ENCODE results near the gene POC1B.

Gene POC1B

DNA sequence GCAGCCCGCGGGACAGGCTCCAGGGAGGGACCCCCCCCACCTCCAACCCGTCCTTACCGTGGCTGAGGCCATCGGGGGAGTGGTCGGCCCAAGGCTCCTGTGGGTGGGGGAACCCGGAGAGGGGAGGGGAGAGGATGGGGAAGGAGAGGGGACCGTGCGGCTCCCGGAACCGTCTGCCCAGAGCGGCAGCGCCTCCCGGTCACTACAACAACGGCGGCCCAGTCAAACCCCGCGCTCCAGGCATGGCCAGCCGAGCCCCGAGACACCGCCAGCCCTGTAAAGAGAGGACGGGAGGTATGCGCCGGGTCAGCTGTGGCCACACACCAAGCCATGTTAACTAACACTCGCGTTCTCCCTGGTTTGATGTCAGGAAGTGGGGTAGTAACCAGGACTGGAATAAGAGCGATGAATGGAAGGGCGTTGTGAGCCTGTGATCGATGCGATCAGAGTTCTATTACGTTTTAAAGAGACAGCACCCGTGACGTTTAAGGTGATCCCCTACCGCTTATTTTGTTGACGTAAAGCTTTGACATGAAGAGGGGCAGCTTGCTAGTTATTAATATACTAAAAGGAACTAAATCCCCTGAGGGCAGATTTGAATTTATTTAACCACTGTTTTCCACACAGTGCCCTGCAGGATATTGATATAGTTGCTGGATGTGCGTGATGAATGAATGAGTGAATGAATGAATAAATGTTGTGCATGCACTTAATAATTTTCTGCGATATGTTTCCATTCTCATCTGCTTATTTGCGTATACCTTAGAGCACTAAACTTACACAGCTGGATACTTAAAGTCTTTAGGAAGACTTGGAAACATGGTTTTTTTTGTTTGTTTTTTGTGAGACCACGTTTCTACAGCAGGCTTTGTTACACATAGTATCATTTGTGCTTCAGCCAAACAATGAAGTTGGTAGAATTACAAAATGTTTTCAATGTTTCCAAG, at the start of gene POC1B:
Gene POC1B, minus strand, starts transcription at position 224 of the 947 bp plus-strand sequence. Its CDS starts 152 bp downstream, at position 72.
- in situ Hi-C loops (cut with MboI; ENCODE audit: low sequenced_read_pairs): loop anchor here (25.0 kb wide), 1 partner anchor 1386 kb away; no protein-coding TSS in a partner anchor

DNA sequence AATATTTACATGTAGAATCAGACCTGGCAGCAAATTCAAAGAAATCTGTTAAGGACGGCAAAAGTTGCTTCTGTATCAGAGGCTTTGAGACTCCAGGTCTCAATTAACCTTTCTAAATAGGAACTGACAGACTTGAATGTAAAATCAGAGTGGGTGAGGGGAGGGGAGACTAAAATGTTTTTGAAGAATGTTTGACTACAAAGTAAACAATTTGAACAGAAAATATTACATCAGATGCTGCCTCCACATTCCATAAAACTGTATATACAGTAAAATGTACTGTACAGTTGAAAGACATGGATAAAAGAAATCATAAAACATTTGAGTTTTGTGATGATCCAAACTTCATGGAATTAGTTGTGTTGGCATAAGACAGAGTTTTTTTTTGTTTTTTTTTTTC, 49.5 kb upstream of the POC1B start:
- in situ Hi-C loops (cut with MboI; ENCODE audit: low sequenced_read_pairs): no loop called here

GRCh38 chr12:89574736-89575208, 48.9 kb upstream of the POC1B start:
- in situ Hi-C loops (cut with MboI; ENCODE audit: low sequenced_read_pairs): no loop called here

DNA sequence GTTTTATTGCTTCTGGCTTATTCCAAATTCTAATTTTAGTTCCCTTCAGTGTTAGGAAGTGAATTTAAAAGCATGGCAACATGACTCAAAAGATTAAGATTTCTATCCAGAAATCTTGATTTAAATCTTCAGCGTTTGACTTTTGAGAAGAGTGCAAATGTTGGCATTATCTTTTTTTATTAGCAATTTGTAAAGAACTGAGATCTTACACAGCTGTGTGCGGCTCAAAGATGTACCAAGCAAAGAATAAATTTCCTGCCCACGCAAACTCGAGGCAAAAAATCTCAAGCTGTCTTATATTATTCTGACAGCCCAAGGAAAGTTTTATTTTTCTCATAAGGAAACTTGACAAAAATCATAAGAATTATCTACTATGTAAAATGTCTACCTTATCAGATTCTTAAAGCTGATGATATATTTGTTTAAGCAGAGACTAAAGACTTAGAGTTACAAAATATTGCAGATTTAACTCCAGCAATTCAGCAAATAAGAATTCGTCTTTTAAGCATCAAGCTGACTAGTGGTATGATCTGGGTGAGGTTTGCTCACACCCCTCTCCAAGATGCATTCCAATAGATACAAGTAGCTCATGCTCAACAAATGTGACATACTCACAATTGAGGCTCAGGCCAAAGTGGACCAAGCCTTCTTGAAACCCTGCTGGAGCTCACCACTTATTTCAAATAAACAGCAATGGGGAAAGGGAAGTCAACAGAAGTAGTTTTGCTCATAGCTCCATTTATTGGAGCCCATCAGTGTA, 47.4 kb upstream of the POC1B start:
- in situ Hi-C loops (cut with MboI; ENCODE audit: low sequenced_read_pairs): no loop called here

GRCh38 chr12:89571491-89572195, 45.8 kb upstream of the POC1B start:
- in situ Hi-C loops (cut with MboI; ENCODE audit: low sequenced_read_pairs): no loop called here

- in situ Hi-C loops (cut with MboI; ENCODE audit: low sequenced_read_pairs): no loop called here
Measured at GRCh38 chr12:89568484-89568883, 42.6 kb upstream of the POC1B start.

DNA sequence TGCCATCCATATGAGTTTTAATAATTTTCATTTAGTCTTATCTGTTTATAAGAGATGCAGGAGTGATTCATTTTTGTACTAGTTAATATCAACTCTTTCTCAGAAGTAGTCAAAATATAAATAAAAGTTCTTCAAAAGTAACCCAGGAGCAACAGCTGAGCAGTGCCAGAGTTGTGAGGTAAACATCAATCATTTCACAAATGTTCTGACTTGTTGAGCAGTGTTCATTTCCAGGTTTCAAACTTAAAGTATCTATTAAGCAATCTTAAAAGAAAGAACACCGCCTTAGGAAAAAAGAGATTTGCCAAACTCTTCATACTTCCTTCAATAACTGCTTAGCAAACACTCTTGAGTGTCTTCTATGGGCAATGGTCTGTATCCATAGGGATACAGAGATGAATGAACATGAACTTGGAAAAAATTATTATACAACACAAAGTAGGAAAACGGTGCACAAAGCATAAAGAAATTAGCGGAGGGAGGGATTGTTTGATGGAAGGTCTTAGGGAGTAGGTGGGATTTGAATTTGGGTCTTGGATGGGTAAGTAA, 41.9 kb upstream of the POC1B start:
- in situ Hi-C loops (cut with MboI; ENCODE audit: low sequenced_read_pairs): no loop called here

- in situ Hi-C loops (cut with MboI; ENCODE audit: low sequenced_read_pairs): no loop called here
Measured at GRCh38 chr12:89566615-89567014, 40.8 kb upstream of the POC1B start.

DNA sequence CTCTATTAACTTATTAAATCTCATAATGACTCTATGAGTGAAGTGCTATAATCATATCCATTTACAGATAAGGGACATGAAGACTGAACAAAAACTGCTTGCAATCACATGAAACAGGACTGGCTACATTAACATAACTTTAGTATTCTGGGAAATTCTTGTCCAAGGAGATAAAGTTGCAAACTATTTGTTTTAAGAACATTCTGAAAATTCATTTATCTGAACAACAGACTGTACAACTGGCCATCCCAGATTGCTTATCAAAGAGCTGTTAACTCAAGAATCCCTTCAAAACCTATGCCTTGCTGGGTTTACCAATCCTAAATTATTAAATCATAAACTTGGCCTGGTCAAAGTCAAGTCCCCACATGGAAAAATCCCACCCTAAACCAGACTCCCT, 39.2 kb upstream of the POC1B start:
- in situ Hi-C loops (cut with MboI; ENCODE audit: low sequenced_read_pairs): no loop called here

DNA sequence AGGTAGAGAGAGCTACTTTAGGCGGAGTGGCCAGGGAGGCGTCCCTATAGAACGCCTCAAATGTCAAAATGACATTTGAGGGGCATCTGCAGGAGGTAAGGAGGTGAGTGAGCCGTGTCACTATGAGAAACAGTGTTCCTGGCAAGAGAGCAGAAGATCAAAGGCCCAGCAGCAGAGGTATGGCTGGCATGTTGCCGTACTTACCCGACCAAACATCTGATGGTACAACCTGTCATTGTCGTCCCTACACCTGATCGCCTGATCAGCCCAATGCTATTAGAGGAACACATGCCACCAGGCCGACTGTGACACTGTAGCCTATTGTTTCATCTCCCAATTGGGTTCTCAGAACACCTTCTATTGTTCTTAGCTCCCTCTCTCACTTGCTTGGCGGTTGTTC, 33.9 kb upstream of the POC1B start:
- in situ Hi-C loops (cut with MboI; ENCODE audit: low sequenced_read_pairs): no loop called here

DNA sequence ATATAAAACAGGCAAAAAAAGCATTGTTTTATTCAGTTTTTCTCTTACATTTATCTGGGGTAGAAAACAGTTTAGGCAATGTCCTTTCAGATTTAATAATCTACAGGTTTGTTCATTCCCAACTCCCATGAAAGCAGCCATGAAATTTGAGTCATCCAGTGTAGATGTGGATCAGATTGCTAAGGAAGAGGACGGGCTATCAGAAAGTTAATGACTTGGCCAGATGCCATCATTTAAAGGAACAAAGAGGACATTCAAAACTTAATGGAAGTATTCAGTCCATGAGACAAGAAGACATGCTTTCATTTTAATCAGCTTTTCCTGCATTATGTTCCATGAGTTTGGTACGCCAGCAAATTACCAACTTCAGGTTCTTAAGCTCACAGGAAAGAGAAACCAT, 31.1 kb upstream of the POC1B start:
- in situ Hi-C loops (cut with MboI; ENCODE audit: low sequenced_read_pairs): no loop called here

DNA sequence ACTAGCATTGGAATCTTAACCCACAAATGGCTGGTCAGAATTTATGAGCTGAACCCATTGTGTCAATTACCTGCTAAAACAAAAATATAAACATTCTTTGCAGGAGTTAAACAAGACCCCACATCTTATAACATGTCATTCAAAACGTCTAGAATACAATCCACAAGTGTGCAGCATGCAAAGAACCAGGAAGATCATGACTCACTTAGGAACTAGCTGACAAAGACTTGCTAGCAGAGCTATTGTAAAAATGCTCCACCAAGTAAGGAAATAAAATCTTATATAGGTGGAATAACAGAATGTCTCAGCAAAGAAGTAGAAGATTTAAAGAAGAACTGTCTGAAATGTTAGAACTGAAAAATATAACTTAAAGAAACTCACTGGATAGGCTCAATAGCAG, 26.5 kb upstream of the POC1B start:
- in situ Hi-C loops (cut with MboI; ENCODE audit: low sequenced_read_pairs): no loop called here

DNA sequence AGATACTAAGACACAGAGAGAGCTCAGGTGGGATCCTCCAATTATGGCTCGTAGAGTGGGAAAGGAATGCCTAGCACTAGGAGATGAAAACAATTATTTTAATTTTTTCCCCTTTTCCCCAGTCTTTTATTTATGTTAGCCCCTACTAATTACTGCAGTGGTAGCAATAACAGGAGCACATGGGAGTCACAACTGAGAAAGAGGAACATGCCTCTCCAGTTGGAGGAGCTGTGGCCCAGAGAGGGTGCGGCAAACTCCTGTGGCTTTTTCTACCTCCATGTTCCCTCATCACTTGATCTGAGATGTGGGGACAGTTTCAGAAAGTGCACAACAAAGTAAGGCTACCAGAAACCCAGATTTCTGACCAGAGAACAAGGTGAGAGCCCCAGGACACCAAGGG, 25.9 kb upstream of the POC1B start:
- in situ Hi-C loops (cut with MboI; ENCODE audit: low sequenced_read_pairs): no loop called here

DNA sequence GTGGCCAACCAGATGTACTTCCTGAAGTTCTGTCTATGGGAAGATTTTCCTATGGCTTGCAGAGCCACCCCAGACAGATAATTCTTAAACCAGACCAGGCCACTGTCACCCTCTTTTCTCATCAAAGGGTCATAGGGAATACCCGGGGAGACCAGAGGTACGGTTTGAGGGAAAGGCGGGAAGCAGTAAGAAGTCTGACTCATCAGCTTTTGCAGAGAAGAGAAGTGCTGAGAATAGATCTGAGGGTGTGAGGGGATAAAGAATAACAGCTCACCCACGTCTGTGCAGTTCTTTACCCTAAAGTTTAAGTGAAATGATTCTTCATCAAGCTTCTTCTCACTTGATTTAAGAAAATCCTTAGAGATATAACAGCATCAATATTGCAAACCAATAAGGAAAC, 21.3 kb upstream of the POC1B start:
- in situ Hi-C loops (cut with MboI; ENCODE audit: low sequenced_read_pairs): loop anchor here (25.0 kb wide), 1 partner anchor 1365 kb away; no protein-coding TSS in a partner anchor

GRCh38 chr12:89546151-89546550, 20.3 kb upstream of the POC1B start:
- in situ Hi-C loops (cut with MboI; ENCODE audit: low sequenced_read_pairs): loop anchor here (25.0 kb wide), 1 partner anchor 1366 kb away; no protein-coding TSS in a partner anchor

GRCh38 chr12:89544681-89545184, 18.9 kb upstream of the POC1B start:
- in situ Hi-C loops (cut with MboI; ENCODE audit: low sequenced_read_pairs): loop anchor here (25.0 kb wide), 1 partner anchor 1368 kb away; no protein-coding TSS in a partner anchor

GRCh38 chr12:89544022-89544421, 18.2 kb upstream of the POC1B start:
- in situ Hi-C loops (cut with MboI; ENCODE audit: low sequenced_read_pairs): loop anchor here (25.0 kb wide), 1 partner anchor 1368 kb away; no protein-coding TSS in a partner anchor

DNA sequence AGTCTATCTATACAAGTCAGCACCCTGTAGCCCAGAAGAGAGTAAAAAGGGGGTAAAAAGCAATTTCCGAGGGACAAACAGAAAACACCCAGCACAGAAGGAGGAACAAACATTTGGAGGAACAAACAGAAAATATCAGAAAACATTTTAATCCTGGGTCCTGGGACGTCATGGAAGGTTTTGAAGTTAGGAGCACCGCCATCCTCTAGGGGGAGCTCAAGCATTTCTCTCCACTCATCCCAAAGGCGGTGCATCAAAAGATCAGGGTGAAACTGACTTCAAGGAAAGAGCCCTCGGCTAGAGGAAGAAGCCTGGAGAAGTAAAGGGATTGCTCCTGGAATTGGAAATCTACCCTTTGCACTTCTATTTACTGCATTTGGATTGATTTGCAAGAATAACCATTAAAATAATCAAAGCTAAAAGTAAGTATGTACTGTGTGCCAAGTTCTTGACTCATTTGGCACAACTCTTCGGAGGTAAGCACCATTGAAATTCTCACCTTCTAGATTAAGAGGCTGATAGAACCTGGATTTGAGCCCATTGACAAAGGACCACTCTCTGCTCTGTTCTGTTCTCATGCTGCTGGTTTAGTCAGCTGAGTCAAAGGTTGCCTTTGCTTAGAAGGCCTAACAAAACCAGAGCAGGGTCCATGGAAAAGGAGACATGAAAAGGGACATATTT, 17.2 kb upstream of the POC1B start:
- in situ Hi-C loops (cut with MboI; ENCODE audit: low sequenced_read_pairs): loop anchor here (25.0 kb wide), 1 partner anchor 1369 kb away; no protein-coding TSS in a partner anchor

DNA sequence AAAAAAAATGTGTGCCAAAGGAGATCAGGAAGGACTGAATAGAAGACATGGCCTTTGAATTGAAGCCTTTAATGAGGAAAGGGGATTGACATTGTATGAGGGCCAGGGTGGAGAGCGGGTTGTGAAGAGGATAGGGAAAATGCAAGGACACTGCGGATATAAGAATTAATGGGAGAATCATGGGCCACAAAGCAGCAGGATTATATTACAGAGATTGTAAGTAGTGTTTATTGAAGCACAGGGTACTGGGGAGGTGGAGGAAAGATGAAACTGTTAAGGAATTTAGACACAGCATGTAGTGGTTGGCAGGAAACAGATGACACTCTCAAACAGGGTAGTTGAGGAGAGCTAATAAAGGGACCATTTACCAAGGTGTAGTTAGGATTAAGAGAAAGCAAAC, 16.4 kb upstream of the POC1B start:
- in situ Hi-C loops (cut with MboI; ENCODE audit: low sequenced_read_pairs): loop anchor here (25.0 kb wide), 1 partner anchor 1370 kb away; no protein-coding TSS in a partner anchor
